ENCODE measurements around the gene RNF31.
"Not testable (repeated sequence)": the region's sequence is repeated elsewhere in the genome, so short reads cannot be mapped to it uniquely, and the experiment has no call there.

RNF31 gene

DNA sequence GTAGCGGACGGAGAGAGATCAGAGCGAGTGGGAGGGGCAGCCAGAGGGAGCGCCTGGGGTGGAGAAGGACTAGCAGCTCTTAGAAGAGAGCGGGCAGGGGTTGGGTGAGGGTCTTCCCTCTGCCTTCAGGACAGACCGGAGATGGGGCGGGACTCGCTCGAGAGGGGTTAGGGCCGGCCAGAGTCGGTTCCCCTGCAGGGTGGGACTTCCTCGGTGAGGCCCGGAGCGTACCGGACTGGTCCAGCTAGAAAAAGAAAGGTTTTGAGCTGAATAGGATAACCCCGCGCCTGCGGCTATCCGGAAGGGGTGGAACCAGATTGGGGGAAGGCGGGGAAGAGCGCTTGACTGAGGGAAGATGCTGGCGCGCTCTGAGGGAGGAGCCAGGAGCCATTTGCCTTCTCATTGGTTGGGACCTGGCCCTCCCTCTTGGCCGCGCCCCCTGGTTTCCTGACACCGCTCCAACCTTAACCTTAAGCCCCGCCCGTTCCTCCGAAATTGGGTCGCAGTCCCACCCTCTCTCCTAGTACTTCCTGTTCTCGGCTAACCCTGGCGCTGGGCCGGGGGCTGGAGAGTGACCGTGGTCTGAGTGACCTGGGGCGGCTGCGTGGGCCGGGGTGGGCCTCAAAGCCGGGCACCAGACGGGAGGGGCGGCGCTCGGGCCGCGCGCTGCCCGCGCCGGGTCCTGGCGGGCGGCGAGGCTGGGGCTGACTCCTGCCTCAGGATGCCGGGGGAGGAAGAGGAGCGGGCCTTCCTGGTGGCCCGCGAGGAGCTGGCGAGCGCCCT is at the start of gene RNF31:
TSS of gene RNF31 (plus strand) at position 521 of the 783 bp plus-strand sequence. CDS start at position 722, 201 bp downstream.
- Histone ChIP-seq H3K9me3 (ENCODE audit: control insufficient read depth, insufficient read depth, low read length) (no peaks in the 10 kb centered on the region), H3K9ac (ENCODE audit: low read depth, low read length) (peak within 1 kb of the TSS; percentile 95), H3K4me1 (ENCODE audit: insufficient read depth, low read length) (peaks cover 6% of the 10 kb centered on the region; the same call in 1 of the 2 replicates), H3K36me3 (ENCODE audit: insufficient read depth, low read length) (peaks cover 10% of the 10 kb centered on the region; the same call in 1 of the 2 replicates)

DNA sequence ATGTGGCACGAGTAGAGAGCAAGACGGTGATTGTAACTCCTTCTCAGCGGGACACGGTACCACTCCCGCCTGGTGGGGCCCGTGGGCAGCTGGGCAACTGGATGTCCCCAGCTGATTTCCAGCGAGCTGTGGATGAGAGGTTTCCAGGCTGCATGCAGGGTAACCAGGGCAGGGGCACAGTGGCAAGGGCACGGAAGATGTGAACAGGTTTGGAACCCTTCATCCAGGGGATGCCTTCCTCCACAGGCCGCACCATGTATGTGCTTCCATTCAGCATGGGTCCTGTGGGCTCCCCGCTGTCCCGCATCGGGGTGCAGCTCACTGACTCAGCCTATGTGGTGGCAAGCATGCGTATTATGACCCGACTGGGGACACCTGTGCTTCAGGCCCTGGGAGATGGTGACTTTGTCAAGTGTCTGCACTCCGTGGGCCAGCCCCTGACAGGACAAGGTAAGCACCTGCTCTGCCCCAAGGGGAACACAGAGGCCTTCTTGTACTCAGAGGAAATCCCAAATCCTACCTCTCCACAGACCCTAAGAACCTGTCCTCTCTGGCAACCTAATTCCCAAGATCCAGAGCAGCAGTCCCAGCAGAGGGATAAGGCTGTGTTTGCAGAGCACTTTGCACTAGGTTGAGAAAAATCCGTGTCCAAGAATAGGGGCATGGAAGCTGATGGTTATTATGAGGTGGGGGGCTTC is 48.9 kb upstream of the RNF31 start:
- H3K4me1 ChIP-seq (ENCODE audit: insufficient read depth, low read length) = peaks cover 3% of the 10 kb centered on the region
- peaks cover 35% of the 10 kb centered on the region for H3K36me3 ChIP-seq (ENCODE audit: insufficient read depth, low read length)
- no peak overlapping the region for H3K9ac ChIP-seq (ENCODE audit: low read depth, low read length)
- H3K9me3 ChIP-seq (ENCODE audit: control insufficient read depth, insufficient read depth, low read length) = no peaks in the 10 kb centered on the region; the same call in 1 of the 2 replicates

DNA sequence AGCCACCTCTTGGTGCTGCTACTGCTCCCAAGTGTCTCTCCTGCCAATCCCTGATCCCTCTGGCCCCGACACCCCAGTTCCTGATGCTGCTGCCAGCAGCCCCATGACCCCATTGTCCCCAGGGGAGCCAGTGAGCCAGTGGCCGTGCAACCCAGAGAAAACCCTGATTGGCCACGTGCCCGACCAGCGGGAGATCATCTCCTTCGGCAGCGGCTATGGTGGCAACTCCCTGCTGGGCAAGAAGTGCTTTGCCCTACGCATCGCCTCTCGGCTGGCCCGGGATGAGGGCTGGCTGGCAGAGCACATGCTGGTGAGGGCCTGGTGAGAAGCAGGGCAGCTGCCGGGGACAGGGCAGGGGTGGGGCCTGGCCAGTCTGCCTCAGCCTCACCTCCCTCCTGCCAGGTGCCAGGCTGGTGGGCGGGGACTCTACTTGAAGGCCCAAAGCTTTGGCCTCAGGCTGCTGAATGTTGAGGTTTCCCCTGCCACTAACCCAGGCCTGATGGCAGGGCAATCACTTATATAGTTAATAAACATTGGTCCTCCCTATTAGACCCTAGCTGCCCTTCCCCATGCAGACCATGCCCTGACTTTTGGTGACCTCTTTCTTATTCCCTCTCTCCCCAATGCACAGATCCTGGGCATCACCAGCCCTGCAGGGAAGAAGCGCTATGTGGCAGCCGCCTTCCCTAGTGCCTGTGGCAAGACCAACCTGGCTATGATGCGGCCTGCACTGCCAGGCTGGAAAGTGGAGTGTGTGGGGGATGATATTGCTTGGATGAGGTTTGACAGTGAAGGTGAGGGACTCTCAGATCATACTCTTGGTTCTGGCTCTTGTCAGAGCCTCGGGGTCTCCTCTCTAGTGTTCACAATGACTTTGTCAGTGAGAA is 48.1 kb upstream of the RNF31 start:
- Histone ChIP-seq H3K4me1 (ENCODE audit: insufficient read depth, low read length) (no peaks in the 10 kb centered on the region; the same call in 1 of the 2 replicates), H3K9me3 (ENCODE audit: control insufficient read depth, insufficient read depth, low read length) (no peaks in the 10 kb centered on the region; the same call in 1 of the 2 replicates), H3K9ac (ENCODE audit: low read depth, low read length) (no peak overlapping the region), H3K36me3 (ENCODE audit: insufficient read depth, low read length) (peaks cover 43% of the 10 kb centered on the region)

DNA sequence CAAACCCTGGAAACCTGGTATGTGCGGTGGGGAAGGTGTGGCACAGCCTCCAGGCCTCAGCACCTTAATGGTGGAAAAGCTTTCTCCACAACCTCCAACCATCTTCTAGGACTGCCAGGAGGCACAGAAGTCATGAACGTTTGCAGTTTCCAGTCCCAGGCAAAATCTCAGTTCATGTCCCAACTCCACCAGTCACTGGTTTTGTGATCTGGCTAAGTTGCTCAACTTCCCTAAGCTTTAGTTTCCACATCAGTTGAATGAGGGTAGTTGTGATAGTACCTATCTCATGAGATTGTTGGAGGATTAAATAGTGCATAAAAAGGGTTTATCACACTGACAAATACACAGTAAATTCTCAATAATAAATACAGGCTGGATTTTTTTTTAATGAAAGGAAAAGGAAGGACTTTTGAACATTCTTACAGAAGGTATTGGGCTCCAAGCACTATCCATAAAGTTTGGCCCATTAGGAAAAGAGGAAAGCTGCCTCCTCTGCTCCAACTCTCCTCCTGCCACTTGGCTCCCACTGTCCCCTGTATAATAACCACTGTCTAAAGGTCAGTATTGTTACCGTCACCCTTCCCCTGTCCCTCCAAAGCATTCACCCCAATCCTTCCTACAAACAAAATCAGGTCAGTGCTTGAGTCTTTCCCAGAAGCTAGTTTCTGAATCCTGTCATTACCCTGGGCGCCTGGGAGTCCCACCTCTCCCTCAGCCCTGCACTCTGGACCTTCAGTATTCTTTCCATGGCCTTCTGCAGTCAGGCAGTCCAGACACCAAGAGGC is 46.9 kb upstream of the RNF31 start:
- no peaks in the 10 kb centered on the region; the same call in 1 of the 2 replicates for H3K4me1 ChIP-seq (ENCODE audit: insufficient read depth, low read length)
- H3K9me3 ChIP-seq (ENCODE audit: control insufficient read depth, insufficient read depth, low read length) = peaks cover 3% of the 10 kb centered on the region
- H3K36me3 ChIP-seq (ENCODE audit: insufficient read depth, low read length) = peaks cover 45% of the 10 kb centered on the region
- no peak overlapping the region for H3K9ac ChIP-seq (ENCODE audit: low read depth, low read length)

DNA sequence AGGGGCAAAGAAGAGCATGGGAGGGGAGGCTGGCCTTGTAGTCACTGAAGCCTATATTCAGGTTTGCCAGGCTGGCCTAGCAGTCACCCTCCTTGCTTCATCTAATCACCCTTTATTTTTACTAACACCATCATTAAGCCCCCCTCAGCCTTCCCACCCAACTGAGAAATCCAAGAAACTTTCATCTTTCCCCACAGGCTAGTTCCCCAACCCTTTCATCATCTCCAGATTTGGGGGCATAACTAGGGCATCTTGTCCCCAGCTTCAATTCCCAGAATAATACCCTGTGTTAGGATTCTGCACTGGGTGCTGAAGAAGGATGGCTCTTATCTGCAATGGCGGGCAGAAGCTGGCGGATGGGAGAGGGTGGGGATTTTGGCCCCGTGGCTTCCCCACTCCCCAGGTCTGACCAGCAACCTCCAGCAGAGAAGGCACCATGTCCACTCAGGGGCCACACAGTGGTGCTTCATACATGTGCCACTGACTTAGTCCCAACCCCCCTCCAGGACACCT is 46.3 kb upstream of the RNF31 start:
- Histone ChIP-seq H3K36me3 (ENCODE audit: insufficient read depth, low read length) (peaks cover 41% of the 10 kb centered on the region), H3K4me1 (ENCODE audit: insufficient read depth, low read length) (no peaks in the 10 kb centered on the region)

DNA sequence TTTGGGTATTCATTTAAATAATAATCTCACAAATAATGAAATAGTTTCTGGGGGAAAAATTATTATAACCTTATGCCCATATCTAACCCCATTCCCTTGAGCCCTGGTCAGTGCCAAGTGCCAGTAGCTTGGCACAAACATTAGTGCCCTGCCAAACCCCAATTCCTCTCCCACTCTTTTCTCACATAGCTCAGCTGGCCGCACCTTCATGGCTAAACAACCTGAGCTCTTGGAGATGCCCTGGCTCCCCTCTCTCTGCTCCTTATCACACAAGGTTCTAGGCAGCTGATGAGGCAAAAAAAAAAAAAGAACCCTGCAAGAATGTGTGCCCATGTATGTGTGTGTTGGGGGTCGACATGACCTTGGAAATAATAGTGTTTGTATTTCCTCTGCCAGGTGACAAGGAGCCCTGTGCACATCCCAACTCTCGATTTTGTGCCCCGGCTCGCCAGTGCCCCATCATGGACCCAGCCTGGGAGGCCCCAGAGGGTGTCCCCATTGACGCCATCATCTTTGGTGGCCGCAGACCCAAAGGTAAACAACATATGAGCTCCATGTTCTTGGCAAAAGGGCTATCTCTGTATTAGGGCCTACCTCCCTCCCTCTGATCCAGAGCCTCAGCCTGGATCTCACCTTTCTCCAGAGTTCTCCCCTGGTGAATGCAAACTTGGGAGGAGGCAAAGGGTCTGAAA is 44.8 kb upstream of the RNF31 start:
- H3K9ac ChIP-seq (ENCODE audit: low read depth, low read length) = no peak overlapping the region
- H3K4me1 ChIP-seq (ENCODE audit: insufficient read depth, low read length) = no peaks in the 10 kb centered on the region
- peaks cover 4% of the 10 kb centered on the region for H3K9me3 ChIP-seq (ENCODE audit: control insufficient read depth, insufficient read depth, low read length)
- peaks cover 41% of the 10 kb centered on the region for H3K36me3 ChIP-seq (ENCODE audit: insufficient read depth, low read length)

More for the DNA sequence above, 46.3 kb upstream of the RNF31 start:
- Histone ChIP-seq H3K9me3 (ENCODE audit: control insufficient read depth, insufficient read depth, low read length) (peaks cover 4% of the 10 kb centered on the region), H3K9ac (ENCODE audit: low read depth, low read length) (no peak overlapping the region)

DNA sequence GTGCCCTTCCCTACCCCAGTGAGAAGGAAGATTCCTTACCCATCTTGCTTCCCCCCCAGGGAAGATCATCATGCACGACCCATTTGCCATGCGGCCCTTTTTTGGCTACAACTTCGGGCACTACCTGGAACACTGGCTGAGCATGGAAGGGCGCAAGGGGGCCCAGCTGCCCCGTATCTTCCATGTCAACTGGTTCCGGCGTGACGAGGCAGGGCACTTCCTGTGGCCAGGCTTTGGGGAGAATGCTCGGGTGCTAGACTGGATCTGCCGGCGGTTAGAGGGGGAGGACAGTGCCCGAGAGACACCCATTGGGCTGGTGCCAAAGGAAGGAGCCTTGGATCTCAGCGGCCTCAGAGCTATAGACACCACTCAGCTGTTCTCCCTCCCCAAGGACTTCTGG is 43.8 kb upstream of the RNF31 start:
- Histone ChIP-seq H3K36me3 (ENCODE audit: insufficient read depth, low read length) (peaks cover 38% of the 10 kb centered on the region), H3K4me1 (ENCODE audit: insufficient read depth, low read length) (no peaks in the 10 kb centered on the region), H3K9ac (ENCODE audit: low read depth, low read length) (no peak overlapping the region), H3K9me3 (ENCODE audit: control insufficient read depth, insufficient read depth, low read length) (peaks cover 4% of the 10 kb centered on the region)

DNA sequence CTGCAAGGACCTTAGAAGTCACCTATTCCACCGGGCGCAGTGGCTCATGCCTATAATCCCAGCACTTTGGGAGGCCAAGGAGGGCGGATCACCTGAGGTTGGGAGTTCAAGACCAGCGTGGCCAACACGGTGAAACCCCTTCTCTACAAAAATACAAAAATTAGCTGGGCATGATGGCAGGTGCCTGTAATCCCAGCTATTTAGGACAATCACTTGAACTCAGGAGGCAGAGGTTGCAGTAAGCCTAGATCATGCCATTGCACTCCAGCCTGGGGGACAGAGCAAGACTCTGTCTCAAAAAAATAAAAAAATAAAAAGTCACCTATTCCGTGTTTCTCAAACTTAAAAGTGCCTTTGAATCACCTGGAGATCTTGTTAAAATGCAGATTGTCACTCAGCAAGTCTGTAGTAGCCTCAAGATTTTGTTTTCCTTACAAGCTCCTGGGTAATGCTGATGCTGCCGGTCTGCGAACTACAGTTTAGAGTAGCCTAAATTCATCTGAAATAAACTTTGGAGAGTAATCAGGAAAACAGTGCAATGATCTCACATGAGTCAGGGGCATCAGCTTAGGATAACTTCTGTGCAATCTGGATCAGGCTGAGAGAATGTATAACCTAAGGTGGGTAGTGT is 41.6 kb upstream of the RNF31 start:
- H3K9me3 ChIP-seq (ENCODE audit: control insufficient read depth, insufficient read depth, low read length); H3K9ac ChIP-seq (ENCODE audit: low read depth, low read length); H3K4me1 ChIP-seq (ENCODE audit: insufficient read depth, low read length): not testable (repeated sequence)
- H3K36me3 ChIP-seq (ENCODE audit: insufficient read depth, low read length) = peaks cover 24% of the 10 kb centered on the region

DNA sequence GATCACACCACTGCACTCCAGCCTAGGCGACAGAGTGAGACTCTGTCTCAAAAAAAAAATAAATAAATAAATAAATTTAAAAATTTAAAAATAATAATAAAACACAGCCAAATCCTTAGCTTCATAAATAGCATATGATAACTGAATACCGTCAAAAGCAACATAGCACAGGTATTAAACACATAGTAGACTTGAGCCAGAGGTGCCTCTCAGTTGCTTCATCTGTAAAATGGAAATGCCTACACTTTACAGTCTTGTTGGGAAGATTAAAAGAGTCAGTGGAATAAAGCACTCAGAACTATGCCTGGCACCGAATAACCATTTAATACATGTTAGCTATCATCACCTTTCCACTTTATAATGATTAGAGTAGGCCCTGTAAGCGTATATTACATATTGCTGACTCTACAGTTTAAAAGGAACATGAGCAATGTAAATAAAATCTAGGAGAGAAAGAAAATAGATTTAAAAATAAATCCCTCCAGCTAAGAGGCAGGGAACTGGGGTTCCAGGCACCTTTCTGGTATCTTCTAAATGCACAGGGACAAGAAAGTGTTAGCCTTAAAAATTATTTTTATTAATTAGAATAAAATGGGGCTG is 40.5 kb upstream of the RNF31 start:
- Histone ChIP-seq H3K9ac (ENCODE audit: low read depth, low read length) (no peak overlapping the region), H3K4me1 (ENCODE audit: insufficient read depth, low read length) (0 out of 2 replicates have a peak, but pooled peaks cover 2% of the 10 kb centered on the region), H3K9me3 (ENCODE audit: control insufficient read depth, insufficient read depth, low read length) (peaks cover 4% of the 10 kb centered on the region), H3K36me3 (ENCODE audit: insufficient read depth, low read length) (peaks cover 24% of the 10 kb centered on the region)

DNA sequence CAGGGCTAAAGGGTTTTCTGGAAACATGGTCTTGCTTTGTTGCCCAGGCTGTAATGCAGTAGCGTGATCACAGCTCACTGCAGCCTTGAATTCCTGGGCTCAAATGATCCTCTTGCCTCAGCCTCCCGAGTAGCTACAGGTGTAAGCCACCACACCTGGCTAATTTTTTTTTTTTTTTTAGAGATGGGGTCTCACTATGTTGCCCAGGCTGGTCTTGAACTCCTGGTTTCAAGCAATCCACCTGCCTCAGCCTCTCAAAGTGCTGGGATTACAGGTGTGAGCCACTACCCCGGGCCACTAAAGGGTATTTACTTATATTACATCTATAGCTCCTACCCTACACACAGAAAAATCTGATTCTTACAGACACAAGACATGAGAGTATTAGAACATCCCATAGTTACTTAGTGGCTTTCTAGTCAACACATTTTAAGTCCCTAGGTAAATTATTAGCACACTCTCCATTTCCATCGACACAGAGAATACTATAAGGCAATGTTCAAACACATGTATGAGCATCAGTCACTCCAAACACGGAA is 38.9 kb upstream of the RNF31 start:
- 0 out of 2 replicates have a peak, but pooled peaks cover 2% of the 10 kb centered on the region for H3K4me1 ChIP-seq (ENCODE audit: insufficient read depth, low read length)
- H3K36me3 ChIP-seq (ENCODE audit: insufficient read depth, low read length) = peaks cover 10% of the 10 kb centered on the region
- peaks cover 4% of the 10 kb centered on the region for H3K9me3 ChIP-seq (ENCODE audit: control insufficient read depth, insufficient read depth, low read length)
- no peak overlapping the region for H3K9ac ChIP-seq (ENCODE audit: low read depth, low read length)

DNA sequence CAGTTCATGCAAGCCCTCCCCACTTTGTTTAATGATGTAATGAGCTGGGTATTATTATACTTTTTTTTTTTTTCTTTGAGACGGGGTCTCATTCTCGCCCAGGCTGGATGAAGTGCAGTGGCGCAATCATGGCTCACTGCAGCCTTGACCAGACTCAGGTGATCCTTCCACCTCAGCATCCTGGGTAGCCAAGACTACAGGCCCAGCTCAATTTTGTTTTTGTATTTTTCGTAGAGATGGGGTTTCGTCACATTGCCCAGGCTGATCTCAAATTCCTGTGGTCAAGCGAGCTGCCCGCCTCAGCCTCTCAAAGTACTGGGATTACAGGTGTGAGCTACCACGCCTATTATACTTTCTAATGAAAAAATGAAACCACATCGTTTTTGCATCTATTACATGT is 37.2 kb upstream of the RNF31 start:
- no peak overlapping the region for H3K9ac ChIP-seq (ENCODE audit: low read depth, low read length)
- H3K4me1 ChIP-seq (ENCODE audit: insufficient read depth, low read length) = 0 out of 2 replicates have a peak, but pooled peaks cover 2% of the 10 kb centered on the region
- H3K36me3 ChIP-seq (ENCODE audit: insufficient read depth, low read length) = peaks cover under 1% of the 10 kb centered on the region; the same call in 1 of the 2 replicates
- peaks cover 4% of the 10 kb centered on the region; the same call in 1 of the 2 replicates for H3K9me3 ChIP-seq (ENCODE audit: control insufficient read depth, insufficient read depth, low read length)

DNA sequence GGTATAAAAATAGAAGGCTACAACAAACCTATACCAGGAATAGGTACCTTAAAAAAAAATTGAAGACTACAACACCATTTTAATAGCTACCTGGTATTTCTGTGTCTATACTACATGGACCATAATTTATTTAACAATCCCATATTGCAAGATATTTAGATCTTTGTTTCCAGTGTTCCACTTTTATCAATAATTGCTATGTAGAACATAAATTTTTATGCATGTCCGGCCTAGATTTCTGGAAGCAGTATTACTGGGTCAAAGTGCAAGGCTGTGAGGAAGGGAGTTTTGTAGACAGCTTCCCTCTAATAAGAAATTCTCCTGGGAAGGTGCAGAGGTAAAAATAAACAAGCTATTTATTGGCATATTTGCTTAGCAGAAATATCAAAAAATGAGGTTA is 36.8 kb upstream of the RNF31 start:
- H3K9ac ChIP-seq (ENCODE audit: low read depth, low read length) = no peak overlapping the region
- peaks cover under 1% of the 10 kb centered on the region; the same call in 1 of the 2 replicates for H3K9me3 ChIP-seq (ENCODE audit: control insufficient read depth, insufficient read depth, low read length)
- H3K4me1 ChIP-seq (ENCODE audit: insufficient read depth, low read length) = 0 out of 2 replicates have a peak, but pooled peaks cover 2% of the 10 kb centered on the region
- no peaks in the 10 kb centered on the region for H3K36me3 ChIP-seq (ENCODE audit: insufficient read depth, low read length)
